Measurements from ENCODE around the gene PIGZ.
A peak's percentile ranks its signal among the peaks of the same experiment; 100 is the strongest.

PIGZ gene

DNA sequence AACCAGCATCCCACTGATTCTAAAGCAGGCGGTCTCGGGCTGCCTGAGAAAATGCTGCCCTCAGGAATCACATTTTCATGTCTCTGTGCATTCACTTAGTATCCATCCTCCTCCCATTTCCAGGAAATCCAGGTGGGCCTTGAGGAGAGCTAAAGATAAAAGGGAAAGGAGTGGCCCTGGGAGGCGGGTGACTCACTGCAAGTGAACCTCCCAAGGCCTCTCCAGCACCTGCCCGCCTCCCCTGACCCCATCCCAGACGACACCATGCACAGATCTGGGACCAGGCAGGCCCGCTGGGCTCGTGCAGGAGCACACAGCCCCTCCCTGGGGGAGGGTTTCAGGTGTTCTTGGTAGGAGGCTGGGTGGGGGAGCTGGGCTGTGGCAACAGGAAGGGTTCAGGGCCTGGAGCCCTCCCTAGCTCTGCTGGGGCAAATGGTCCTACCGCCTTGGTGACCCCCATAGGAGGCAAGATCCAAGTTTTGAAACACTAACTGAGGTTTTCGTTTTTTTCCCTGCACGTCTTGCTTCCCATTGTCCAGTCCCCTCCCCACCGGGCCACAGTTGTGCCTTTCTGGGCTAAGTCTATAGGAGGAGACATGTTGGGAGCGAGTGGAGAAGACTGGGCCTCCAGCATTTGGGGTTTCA, 38.8 kb upstream of the PIGZ start:
- ATAC-seq (replicated peaks; ENCODE audit: extremely low read depth, poor library complexity, severe bottlenecking) (no peak), DNase-seq (ENCODE audit: low spot score in 2 of 2) (no peak)
- H3K9me3 Mint-ChIP-seq = no peaks in the 10 kb centered on the region
- H3K27me3 Mint-ChIP-seq = no peaks in the 10 kb centered on the region
- H3K36me3 Mint-ChIP-seq (ENCODE audit: insufficient read depth) = peaks cover 5% of the 10 kb centered on the region
- no peak overlapping the region for H3K4me3 Mint-ChIP-seq
- no peak overlapping the region for H3K27ac Mint-ChIP-seq (ENCODE audit: low read depth)
- no peaks in the 10 kb centered on the region for H3K4me1 Mint-ChIP-seq

DNA sequence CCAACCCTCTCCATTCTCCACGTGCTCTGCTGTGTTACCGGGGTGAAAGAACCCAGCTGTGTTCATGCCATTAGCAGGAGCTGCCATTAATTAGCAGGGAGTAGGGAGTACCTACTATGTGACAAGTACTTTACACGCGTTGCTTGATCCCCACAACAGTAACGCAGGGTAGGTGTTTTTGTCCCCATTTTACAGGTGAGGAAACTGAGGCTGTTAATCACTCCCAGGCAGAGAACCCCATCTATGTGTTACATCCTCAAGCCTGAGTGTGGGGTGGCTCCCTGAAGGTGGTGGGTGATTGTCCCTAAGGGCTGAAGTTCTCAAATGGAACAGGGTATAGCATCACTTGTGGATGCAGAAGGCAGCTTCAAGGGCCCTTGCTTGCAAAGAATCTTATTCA, 38.2 kb upstream of the PIGZ start:
- Mint-ChIP-seq H3K9me3 (no peaks in the 10 kb centered on the region), H3K4me1 (no peaks in the 10 kb centered on the region), H3K27me3 (no peaks in the 10 kb centered on the region), H3K27ac (ENCODE audit: low read depth) (no peak overlapping the region), H3K4me3 (no peak overlapping the region), H3K36me3 (ENCODE audit: insufficient read depth) (peaks cover 5% of the 10 kb centered on the region)
- DNase-seq (ENCODE audit: low spot score in 2 of 2) (no peak), ATAC-seq (replicated peaks; ENCODE audit: extremely low read depth, poor library complexity, severe bottlenecking) (no peak)

DNA sequence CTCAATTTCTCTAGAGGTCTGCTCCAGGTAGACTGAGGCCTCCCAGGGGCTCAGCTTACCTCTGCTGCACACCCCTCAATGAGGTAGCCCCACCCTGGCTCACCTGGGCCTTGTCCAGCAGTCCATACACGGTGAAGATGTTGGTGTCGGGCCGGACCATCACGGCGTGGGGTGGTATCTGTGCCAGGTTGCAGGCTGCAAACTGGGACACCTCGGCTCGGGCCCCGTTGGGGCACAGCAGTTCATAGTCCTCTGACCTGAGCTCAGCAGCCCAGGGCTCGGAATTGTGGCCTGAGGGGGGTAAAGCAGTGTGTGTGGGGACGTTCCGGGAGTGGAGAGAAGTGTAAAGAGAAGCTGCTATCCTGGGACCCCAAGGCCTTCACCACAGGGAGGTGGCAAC, 37.8 kb upstream of the PIGZ start:
- Mint-ChIP-seq H3K27ac (ENCODE audit: low read depth) (no peak overlapping the region), H3K36me3 (ENCODE audit: insufficient read depth) (peaks cover 7% of the 10 kb centered on the region), H3K4me3 (no peak overlapping the region), H3K9me3 (no peaks in the 10 kb centered on the region), H3K4me1 (no peaks in the 10 kb centered on the region), H3K27me3 (no peaks in the 10 kb centered on the region)
- DNase-seq (ENCODE audit: low spot score in 2 of 2) (no peak), ATAC-seq (replicated peaks; ENCODE audit: extremely low read depth, poor library complexity, severe bottlenecking) (no peak)

DNA sequence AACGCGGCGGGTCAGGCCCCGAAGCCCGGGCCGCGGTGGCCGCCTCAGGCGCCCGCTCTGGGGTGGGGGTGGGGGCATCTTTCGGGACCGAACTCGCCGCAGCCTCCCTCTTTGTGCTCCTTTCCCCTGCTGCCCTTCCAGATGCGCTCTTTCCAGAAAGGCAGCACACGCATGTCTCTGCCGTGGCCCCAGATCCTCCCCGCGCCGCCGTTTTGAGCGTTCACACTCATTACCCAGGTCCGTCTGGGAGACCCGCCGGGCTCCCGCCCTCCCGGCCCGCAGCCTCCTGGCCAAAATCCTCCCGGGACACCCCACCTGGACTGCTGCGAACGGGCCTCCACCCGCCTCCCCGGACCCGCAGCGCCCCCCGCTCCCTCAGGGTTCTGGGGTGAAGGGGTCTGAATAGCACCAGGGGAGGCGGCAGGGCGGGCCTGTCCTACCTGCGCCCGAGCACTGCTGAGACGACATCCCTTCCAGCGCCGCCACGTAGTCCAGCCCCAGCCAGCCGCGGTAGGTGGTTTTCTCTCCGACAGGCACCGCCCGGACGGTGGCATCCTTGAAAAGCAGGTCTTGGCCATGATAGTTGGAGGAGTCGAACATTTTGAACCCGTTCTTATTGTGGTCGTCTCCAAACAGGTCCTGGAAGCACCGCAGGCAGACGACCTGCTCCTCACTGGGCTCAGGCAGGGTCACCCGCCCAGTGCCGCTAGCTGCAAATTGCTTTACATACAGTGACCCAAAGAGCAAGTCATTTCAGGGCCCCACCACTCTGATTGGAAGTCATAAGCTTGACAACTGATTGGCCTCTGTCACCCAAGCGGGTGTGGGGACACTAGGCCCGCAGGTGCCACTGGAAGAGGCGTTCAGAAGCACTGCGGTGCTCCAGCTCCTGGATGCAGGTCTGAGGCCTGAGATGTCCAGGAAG, 35.1 kb upstream of the PIGZ start:
- Mint-ChIP-seq H3K36me3 (ENCODE audit: insufficient read depth) (peaks cover 9% of the 10 kb centered on the region), H3K4me1 (no peaks in the 10 kb centered on the region), H3K27me3 (no peaks in the 10 kb centered on the region), H3K27ac (ENCODE audit: low read depth) (peak overlapping the region; percentile 89), H3K4me3 (peak overlapping the region; percentile 80), H3K9me3 (no peaks in the 10 kb centered on the region)
- no peak for DNase-seq (ENCODE audit: low spot score in 2 of 2)
- peak; percentile 22 for ATAC-seq (replicated peaks; ENCODE audit: extremely low read depth, poor library complexity, severe bottlenecking)

DNA sequence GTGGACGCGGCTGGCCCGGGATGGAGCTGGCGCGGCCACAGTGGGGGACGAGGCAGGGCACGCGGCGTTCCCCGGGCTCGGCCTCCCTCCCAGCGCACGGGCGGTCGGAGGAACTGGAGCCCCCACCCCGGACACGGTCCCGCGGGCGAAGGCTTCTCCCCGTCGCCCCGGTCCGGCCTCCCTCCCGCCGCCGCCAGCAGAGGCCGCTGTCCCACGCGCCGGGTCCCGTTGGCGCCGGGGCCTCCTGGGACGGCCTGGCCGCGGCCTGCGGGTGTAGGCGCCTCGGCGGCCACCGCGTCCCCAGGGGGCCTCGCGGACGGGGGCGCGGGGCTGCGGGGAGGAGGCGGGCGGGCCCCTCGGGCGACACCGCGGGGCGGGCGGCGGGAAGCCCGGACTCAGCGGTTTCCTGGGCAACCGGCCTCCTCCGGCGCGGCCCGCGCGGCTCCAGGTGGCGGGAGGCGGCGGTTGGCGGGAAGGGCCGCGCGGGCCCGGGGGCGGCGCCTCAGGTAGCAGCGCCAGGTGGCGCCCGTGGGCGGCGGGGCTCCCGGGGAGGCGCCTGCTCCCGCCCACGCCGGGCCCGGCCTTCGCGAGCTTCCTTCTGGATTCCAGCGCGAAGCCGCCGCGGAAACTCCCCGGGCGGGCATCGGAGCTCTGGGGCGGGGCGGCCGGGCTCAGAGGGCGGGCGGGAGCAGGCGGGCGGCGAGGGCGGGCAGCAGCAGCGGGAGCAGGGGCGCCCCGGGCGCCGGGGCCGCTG, 34.2 kb upstream of the PIGZ start:
- peak overlapping the region; percentile 89 for H3K27ac Mint-ChIP-seq (ENCODE audit: low read depth)
- ATAC-seq (replicated peaks; ENCODE audit: extremely low read depth, poor library complexity, severe bottlenecking) (peak; percentile 77), DNase-seq (ENCODE audit: low spot score in 2 of 2) (peak; percentile 59 to 66)
- peaks cover 9% of the 10 kb centered on the region for H3K36me3 Mint-ChIP-seq (ENCODE audit: insufficient read depth)
- H3K4me3 Mint-ChIP-seq = peak overlapping the region; percentile 80
- H3K27me3 Mint-ChIP-seq = no peaks in the 10 kb centered on the region
- H3K4me1 Mint-ChIP-seq = no peaks in the 10 kb centered on the region
- H3K9me3 Mint-ChIP-seq = no peaks in the 10 kb centered on the region

DNA sequence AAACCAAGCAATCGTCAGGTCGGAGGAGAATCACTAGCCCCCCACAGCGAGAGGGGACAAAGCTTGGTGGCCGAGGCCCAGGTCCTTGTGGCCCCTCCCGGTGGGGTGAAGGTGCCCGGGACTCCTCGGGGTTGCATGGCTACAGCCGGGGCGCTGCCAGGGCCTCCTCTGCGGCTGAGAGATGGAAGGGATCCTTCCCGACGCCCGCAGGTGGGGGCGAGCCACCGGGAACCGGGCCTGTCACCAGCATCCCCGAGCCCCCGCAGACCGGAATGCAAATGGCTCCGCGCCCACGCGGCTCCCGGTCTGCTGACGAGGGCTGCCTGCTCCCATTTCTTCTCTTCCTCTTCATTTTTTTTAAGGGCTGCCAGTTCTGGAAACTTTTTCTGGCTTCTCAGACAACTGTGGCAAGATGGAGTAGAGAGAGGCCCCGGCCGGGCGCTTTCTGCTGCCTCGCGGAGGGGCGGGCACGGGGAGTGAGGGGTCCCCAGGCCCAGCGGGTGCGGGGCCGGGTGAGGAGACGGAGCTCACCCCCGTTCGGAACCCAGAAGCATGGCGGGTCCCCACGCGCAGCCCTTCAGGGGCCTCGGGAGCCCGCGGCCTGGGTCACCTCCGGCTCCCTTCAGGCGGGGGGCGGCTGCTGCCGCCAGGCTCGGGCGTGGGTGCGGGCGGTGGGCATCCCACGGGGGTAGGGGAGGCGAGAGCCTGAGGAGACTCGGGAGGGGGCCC, 33.5 kb upstream of the PIGZ start:
- DNase-seq (ENCODE audit: low spot score in 2 of 2) = no peak
- Mint-ChIP-seq H3K36me3 (ENCODE audit: insufficient read depth) (peaks cover 9% of the 10 kb centered on the region), H3K9me3 (no peaks in the 10 kb centered on the region), H3K4me1 (no peaks in the 10 kb centered on the region), H3K27ac (ENCODE audit: low read depth) (peak overlapping the region; percentile 59), H3K4me3 (peak overlapping the region; percentile 82), H3K27me3 (no peaks in the 10 kb centered on the region)
- ATAC-seq (replicated peaks; ENCODE audit: extremely low read depth, poor library complexity, severe bottlenecking) = no peak

DNA sequence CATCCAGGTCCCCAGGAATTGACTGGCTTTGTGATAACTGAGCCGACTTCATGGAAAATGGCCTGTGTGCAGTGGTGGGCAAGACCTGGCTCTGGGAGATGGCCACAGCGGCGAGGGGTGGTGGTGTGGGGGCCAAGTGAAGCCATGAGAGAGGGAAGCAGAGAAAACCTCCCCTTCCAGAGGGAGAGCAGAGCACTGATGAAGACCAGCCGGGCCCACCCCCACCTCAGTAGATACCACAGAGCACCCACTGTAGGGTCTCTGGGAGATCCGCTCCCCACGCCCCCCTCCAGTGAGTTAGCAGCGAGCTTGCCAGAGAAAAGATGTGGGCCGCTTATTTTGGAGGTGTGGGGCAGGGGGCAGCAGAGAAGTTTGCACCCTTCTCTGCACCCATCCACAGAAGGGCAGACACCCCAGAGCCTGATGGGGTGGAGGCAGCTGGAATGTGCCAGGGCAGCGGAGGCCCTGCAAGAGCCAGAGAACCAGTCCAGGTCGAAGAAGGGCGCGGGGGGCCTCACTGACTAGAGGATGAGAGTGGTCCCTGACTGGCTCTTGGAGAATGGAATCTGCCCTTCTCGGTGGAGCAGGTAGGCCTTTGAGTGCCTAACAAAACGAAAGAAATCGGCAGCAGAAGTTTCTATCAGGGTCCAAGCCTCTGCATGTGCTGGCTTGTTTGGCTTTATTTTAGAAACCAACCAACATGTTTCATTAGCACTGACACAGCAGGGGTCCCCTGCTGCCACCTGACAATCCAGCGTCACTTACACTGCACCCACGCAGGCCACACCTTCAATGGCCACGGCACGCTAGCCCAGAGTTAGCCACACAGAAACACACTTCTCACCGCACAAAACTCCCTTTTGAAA, 32.7 kb upstream of the PIGZ start:
- H3K9me3 Mint-ChIP-seq = no peaks in the 10 kb centered on the region
- DNase-seq (ENCODE audit: low spot score in 2 of 2) (no peak), ATAC-seq (replicated peaks; ENCODE audit: extremely low read depth, poor library complexity, severe bottlenecking) (no peak)
- H3K27me3 Mint-ChIP-seq = no peaks in the 10 kb centered on the region
- H3K27ac Mint-ChIP-seq (ENCODE audit: low read depth) = peak overlapping the region; percentile 59
- peaks cover 9% of the 10 kb centered on the region for H3K36me3 Mint-ChIP-seq (ENCODE audit: insufficient read depth)
- no peaks in the 10 kb centered on the region for H3K4me1 Mint-ChIP-seq
- peak overlapping the region; percentile 82 for H3K4me3 Mint-ChIP-seq

DNA sequence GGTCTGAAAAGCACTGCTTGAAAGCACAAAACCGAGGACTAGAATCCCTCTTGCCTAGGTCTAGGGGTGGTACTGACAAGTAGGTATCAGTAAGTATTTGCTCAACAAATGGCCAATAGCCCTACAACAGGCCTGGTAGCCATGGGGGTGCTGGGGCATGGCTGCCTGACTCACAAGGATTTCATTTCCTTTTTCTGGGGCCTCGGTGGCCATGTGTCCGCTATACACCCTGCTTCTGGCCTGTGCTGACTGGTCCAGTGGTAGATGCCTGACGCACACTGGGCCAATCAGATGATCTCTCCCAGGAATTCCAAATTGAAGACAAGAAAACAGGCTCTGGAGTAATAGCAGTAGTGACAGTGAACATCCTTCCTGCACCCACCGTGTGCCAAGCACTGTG, 31.6 kb upstream of the PIGZ start:
- DNase-seq (ENCODE audit: low spot score in 2 of 2) = no peak
- Mint-ChIP-seq H3K9me3 (no peaks in the 10 kb centered on the region), H3K27ac (ENCODE audit: low read depth) (no peak overlapping the region), H3K27me3 (no peaks in the 10 kb centered on the region), H3K36me3 (ENCODE audit: insufficient read depth) (peaks cover 9% of the 10 kb centered on the region), H3K4me3 (no peak overlapping the region), H3K4me1 (no peaks in the 10 kb centered on the region)
- no peak for ATAC-seq (replicated peaks; ENCODE audit: extremely low read depth, poor library complexity, severe bottlenecking)

DNA sequence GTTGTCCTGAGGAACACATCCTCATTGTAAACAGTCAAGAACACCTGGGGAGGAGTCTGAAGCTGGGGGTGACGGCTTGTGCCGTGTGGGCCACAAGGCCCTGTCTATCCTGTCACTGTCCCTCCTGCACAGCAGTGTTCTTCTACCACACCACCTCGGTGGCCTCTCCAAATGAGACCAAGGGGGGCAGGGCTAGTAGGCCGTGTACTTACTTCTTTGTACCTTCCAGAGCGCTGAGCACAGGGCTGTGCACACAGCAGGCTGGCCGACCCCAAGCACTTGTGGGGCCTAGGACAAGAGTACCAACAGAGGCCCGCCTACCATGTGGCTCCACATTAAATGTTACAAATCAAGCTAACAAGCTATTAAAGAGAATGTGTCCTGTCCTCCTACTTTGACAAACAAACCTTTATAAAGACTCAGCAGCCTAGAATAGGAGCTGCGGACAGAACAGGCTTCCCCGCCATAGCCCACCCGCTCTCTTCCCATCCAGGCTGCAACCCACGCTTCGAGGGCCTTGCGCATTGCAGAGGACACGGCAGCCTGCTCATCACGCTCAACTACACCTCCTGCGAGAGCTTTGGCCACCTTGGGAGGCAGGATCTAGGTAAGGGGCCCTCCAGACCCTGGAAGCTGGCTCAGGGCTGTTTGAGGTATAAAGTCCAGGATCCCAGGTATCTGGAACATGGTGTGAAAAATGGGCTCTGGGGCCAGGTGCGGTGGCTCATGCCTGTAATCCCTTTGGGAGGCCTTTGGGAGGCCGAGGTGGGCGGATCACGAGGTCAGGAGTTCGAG, 30.5 kb upstream of the PIGZ start:
- H3K9me3 Mint-ChIP-seq = no peaks in the 10 kb centered on the region
- peaks cover 9% of the 10 kb centered on the region for H3K36me3 Mint-ChIP-seq (ENCODE audit: insufficient read depth)
- H3K27me3 Mint-ChIP-seq = no peaks in the 10 kb centered on the region
- DNase-seq (ENCODE audit: low spot score in 2 of 2) = no peak
- H3K27ac Mint-ChIP-seq (ENCODE audit: low read depth) = no peak overlapping the region
- ATAC-seq (replicated peaks; ENCODE audit: extremely low read depth, poor library complexity, severe bottlenecking) = no peak
- no peak overlapping the region for H3K4me3 Mint-ChIP-seq
- no peaks in the 10 kb centered on the region for H3K4me1 Mint-ChIP-seq

DNA sequence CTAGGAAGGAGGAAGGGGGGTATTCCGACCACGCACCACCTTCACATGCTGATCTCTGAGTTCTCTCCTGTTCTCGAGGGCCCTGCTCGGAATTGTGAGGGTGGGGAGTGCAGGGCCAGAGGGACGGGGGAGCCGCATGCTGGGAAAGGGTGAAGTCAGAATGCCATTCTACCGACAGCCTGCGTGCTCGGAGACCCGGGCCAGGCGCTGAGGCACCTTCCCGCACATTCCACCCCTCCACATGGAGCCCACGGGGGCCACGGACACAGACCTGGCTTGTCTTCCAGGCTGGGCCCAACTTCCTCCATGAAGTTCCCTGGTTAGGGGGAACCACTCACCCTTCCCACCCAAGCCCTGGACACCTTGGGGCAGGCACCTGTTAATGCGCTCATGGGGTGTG, 28.7 kb upstream of the PIGZ start:
- Mint-ChIP-seq H3K4me1 (no peaks in the 10 kb centered on the region), H3K9me3 (no peaks in the 10 kb centered on the region), H3K36me3 (ENCODE audit: insufficient read depth) (peaks cover 4% of the 10 kb centered on the region), H3K27ac (ENCODE audit: low read depth) (no peak overlapping the region), H3K27me3 (no peaks in the 10 kb centered on the region), H3K4me3 (no peak overlapping the region)
- ATAC-seq (replicated peaks; ENCODE audit: extremely low read depth, poor library complexity, severe bottlenecking) (no peak), DNase-seq (ENCODE audit: low spot score in 2 of 2) (no peak)

All from central memory CD8-positive, alpha-beta T cell (primary cell).